SK-N-SH treated with all-trans-retinoic acid at 6 μM for 48 hours (cell line): ENCODE data around the gene BECN2.

Experiments used
- ATAC-seq: fragments of 200-7000 bp; cut with Tn5 transposase; 3 replicates; pipeline ENCODE4 v1.9.1; 2020; ENCODE audit warnings: mild to moderate bottlenecking, moderate library complexity
- ARNTL ChIP-seq: fragments of 450-650 bp; formaldehyde crosslinking; IDR thresholded peaks from 2 replicates; pipeline ENCODE4 v1.5.0; 2020; ENCODE audit warnings: low read depth, mild to moderate bottlenecking, moderate library complexity, borderline replicate concordance
- BACH2 ChIP-seq: fragments of 250-450 bp; sonication (Bioruptor Pico); IDR thresholded peaks from 2 replicates; pipeline ENCODE4 v1.9.0; 2021; ENCODE audit warnings: mild to moderate bottlenecking, borderline replicate concordance
- ESRRG ChIP-seq: fragments of 250-450 bp; sonication (Bioruptor Pico); IDR thresholded peaks from 2 replicates; pipeline ENCODE4 v1.6.1; 2021; ENCODE audit warnings: mild to moderate bottlenecking
- GLIS3 ChIP-seq: fragments of 250-450 bp; sonication (Bioruptor Pico); IDR thresholded peaks from 2 replicates; pipeline ENCODE4 v1.5.0; 2020; ENCODE audit warnings: mild to moderate bottlenecking, moderate library complexity
- ISL1 ChIP-seq: fragments of 250-450 bp; sonication (Bioruptor Pico); IDR thresholded peaks from 2 replicates; pipeline ENCODE4 v2.1.2; 2022; ENCODE audit warnings: mild to moderate bottlenecking, moderate library complexity
- OSR1 ChIP-seq: fragments of 250-450 bp; sonication (Bioruptor Pico); IDR thresholded peaks from 2 replicates; pipeline ENCODE4 v1.8.0; 2022; ENCODE audit warnings: moderate library complexity, mild to moderate bottlenecking, inconsistent platforms
- RARB ChIP-seq: fragments of 250-450 bp; sonication (Bioruptor Pico); IDR thresholded peaks from 2 replicates; pipeline ENCODE4 v1.8.0; 2021; ENCODE audit warnings: mild to moderate bottlenecking, moderate library complexity
- TCF4 ChIP-seq: fragments of 250-450 bp; sonication (Bioruptor Pico); IDR thresholded peaks from 2 replicates; pipeline ENCODE4 v1.8.0; 2021; ENCODE audit warnings: mild to moderate bottlenecking, moderate library complexity, borderline replicate concordance
- TOX ChIP-seq: fragments of 250-450 bp; sonication (Bioruptor Pico); IDR thresholded peaks from 2 replicates; pipeline ENCODE4 v1.8.0; 2021; ENCODE audit warnings: mild to moderate bottlenecking, moderate library complexity, borderline replicate concordance
- ZFP3 ChIP-seq: fragments of 250-450 bp; sonication (Bioruptor Pico); IDR thresholded peaks from 2 replicates; pipeline ENCODE4 v1.5.0; 2020; ENCODE audit warnings: mild to moderate bottlenecking, moderate library complexity
- ZNF565 ChIP-seq: fragments of 450-650 bp; formaldehyde crosslinking; conservative IDR thresholded peaks from 2 replicates; pipeline ENCODE4 v1.5.0; 2020; ENCODE audit warnings: low read depth, mild to moderate bottlenecking, moderate library complexity
- ZNF70 ChIP-seq: fragments of 450-650 bp; formaldehyde crosslinking; IDR thresholded peaks from 2 replicates; pipeline ENCODE4 v1.5.0; 2020; ENCODE audit warnings: mild to moderate bottlenecking, moderate library complexity
- ZNF8 ChIP-seq: fragments of 450-650 bp; formaldehyde crosslinking; IDR thresholded peaks from 2 replicates; pipeline ENCODE4 v1.5.0; 2020; ENCODE audit warnings: mild to moderate bottlenecking, moderate library complexity
- TF ChIP-seq, protein P1 (sequence below): fragments of 250-450 bp; sonication (Bioruptor Pico); IDR thresholded peaks from 2 replicates; pipeline ENCODE4 v1.5.0; 2020; ENCODE audit warnings: mild to moderate bottlenecking, moderate library complexity
- TF ChIP-seq, protein P2 (sequence below): fragments of 250-450 bp; sonication (Bioruptor Pico); IDR thresholded peaks from 2 replicates; pipeline ENCODE4 v1.8.0; 2021; ENCODE audit warnings: low read depth, mild to moderate bottlenecking, moderate library complexity, borderline replicate concordance
- TF ChIP-seq, protein P3 (sequence below): fragments of 250-450 bp; sonication (Bioruptor Pico); IDR thresholded peaks from 2 replicates; pipeline ENCODE4 v1.5.1; 2021; ENCODE audit warnings: mild to moderate bottlenecking, moderate library complexity

Gene BECN2

DNA sequence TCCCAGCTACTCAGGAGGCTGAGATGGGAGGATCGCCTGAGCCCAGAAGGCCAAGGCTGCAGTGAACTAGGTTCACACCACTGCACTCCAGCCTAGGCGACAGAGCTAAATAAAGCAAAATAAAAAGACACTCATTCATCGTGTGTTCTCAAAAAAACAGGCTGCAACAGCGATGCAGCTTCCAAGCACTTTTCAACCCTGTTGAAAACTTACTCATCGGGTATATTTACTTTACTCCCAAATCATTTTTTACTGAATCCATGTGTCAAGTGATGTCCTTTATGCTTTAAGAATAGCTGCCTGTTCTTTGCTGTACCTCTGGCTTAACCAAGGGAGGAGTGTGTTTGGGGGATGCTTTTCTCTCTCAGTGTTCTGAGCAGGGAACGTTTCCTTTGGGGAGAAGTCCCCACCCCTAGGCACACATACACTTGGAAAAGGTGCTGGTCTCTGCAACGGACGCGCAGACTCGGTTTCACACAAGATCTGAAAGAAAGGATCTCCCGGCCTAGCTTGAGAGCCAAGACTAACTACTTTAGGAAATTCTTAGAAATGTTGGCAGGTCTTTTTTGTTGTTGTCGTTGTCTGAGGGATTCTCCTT lies 39.9 kb downstream of the BECN2 start (continued):
- TF ChIP-seq ISL1 (CRISPR knock-in tag) (no peak), GLIS3 (CRISPR knock-in tag) (no peak), RARB (CRISPR knock-in tag) (no peak), ZNF70 (CRISPR knock-in tag) (no peak), TCF4 (CRISPR knock-in tag) (no peak), BACH2 (CRISPR knock-in tag) (no peak)
- TF ChIP-seq, protein P1, sequence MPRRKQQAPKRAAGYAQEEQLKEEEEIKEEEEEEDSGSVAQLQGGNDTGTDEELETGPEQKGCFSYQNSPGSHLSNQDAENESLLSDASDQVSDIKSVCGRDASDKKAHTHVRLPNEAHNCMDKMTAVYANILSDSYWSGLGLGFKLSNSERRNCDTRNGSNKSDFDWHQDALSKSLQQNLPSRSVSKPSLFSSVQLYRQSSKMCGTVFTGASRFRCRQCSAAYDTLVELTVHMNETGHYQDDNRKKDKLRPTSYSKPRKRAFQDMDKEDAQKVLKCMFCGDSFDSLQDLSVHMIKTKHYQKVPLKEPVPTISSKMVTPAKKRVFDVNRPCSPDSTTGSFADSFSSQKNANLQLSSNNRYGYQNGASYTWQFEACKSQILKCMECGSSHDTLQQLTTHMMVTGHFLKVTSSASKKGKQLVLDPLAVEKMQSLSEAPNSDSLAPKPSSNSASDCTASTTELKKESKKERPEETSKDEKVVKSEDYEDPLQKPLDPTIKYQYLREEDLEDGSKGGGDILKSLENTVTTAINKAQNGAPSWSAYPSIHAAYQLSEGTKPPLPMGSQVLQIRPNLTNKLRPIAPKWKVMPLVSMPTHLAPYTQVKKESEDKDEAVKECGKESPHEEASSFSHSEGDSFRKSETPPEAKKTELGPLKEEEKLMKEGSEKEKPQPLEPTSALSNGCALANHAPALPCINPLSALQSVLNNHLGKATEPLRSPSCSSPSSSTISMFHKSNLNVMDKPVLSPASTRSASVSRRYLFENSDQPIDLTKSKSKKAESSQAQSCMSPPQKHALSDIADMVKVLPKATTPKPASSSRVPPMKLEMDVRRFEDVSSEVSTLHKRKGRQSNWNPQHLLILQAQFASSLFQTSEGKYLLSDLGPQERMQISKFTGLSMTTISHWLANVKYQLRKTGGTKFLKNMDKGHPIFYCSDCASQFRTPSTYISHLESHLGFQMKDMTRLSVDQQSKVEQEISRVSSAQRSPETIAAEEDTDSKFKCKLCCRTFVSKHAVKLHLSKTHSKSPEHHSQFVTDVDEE (CRISPR knock-in tag) = no peak
- TF ChIP-seq, all 23 proteins: peak for 0

DNA sequence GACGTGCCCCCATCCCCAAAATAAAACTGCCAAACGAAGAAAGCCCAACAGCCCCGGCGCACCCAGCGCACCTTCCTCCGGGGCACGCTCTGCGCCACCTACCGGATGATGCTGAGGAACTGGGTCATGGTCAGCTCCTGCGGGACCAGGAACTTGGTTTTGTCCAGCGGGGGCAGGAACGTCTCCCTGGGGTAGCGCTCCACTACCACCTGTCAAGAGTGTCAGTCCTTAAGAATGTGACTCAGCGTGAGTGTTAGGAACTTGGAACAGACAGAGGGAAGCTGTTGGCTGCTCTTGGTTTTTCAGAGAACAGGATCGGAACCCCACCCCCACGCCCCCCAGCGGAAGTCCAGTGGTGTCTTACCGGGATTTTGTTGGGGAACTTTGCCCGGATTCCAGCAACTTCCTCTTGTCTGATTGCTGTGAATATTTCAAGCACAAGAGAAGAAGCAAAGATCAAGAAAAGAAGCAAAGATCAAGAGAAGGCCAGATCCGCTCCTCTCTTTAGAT lies 40.9 kb downstream of the BECN2 start:
- peak; percentile 53 for ATAC-seq
- TF ChIP-seq ARNTL (CRISPR knock-in tag) (no peak), ZFP3 (CRISPR knock-in tag) (no peak), BACH2 (CRISPR knock-in tag) (no peak)
- TF ChIP-seq, protein P1 (CRISPR knock-in tag) = no peak

DNA sequence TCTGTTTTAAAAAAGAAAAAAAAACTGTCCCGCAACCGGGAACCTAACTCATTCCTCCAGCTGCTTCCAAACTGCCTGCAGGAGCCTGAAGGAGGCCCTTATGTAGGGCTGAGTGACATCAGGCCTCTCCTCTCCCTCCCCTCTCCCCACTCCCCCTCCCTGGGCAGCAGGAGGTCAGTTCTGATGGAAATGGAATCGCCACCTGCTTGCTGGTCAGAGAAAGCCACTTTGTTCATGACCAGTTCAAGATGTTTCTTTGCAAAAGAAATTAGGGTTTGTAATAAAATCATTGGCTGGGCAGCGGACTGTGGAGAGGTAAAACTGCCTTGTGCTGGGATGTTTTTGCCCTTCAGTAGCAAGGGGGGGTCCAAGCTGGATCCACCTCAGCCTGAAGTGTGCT lies 41.5 kb downstream of the BECN2 start, which contains the start of gene MAP1LC3C:
Gene MAP1LC3C (minus strand): TSS at position 73 of the 400 bp plus-strand sequence. CDS start 90 bp downstream, outside the sequence.
- peak; percentile 38 for ATAC-seq
- TF ChIP-seq BACH2 (CRISPR knock-in tag) (no peak), ESRRG (CRISPR knock-in tag) (no peak), ZNF70 (CRISPR knock-in tag) (no peak), RARB (CRISPR knock-in tag) (no peak), TOX (CRISPR knock-in tag) (no peak)

DNA sequence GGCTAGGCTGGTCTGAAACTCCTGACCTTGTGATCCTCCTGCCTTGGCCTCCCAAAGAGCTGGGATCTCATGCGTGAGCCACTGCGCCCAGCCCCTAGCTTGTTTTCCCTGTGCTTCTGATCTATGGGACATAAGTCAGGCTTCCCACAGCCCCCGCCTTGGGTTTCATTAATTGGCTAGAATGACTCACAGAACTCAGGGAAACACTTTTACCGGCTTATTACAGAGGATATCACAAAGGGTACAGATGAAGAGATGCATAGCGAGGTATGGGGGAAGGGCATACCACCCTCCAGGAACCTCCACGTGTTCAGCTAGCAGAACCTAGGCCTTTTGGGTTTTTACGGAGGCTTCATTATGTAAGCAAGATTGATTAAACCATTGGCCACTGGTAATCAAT lies 42.9 kb downstream of the BECN2 start:
- TF ChIP-seq, protein P2, sequence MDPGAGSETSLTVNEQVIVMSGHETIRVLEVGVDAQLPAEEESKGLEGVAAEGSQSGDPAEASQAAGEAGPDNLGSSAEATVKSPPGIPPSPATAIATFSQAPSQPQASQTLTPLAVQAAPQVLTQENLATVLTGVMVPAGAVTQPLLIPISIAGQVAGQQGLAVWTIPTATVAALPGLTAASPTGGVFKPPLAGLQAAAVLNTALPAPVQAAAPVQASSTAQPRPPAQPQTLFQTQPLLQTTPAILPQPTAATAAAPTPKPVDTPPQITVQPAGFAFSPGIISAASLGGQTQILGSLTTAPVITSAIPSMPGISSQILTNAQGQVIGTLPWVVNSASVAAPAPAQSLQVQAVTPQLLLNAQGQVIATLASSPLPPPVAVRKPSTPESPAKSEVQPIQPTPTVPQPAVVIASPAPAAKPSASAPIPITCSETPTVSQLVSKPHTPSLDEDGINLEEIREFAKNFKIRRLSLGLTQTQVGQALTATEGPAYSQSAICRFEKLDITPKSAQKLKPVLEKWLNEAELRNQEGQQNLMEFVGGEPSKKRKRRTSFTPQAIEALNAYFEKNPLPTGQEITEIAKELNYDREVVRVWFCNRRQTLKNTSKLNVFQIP (CRISPR knock-in tag) = no peak
- TF ChIP-seq GLIS3 (CRISPR knock-in tag) = no peak
- TF ChIP-seq, protein P3, sequence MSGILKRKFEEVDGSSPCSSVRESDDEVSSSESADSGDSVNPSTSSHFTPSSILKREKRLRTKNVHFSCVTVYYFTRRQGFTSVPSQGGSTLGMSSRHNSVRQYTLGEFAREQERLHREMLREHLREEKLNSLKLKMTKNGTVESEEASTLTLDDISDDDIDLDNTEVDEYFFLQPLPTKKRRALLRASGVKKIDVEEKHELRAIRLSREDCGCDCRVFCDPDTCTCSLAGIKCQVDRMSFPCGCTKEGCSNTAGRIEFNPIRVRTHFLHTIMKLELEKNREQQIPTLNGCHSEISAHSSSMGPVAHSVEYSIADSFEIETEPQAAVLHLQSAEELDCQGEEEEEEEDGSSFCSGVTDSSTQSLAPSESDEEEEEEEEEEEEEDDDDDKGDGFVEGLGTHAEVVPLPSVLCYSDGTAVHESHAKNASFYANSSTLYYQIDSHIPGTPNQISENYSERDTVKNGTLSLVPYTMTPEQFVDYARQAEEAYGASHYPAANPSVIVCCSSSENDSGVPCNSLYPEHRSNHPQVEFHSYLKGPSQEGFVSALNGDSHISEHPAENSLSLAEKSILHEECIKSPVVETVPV (CRISPR knock-in tag) = no peak
- TF ChIP-seq ESRRG (CRISPR knock-in tag) = no peak
- ATAC-seq = no peak

DNA sequence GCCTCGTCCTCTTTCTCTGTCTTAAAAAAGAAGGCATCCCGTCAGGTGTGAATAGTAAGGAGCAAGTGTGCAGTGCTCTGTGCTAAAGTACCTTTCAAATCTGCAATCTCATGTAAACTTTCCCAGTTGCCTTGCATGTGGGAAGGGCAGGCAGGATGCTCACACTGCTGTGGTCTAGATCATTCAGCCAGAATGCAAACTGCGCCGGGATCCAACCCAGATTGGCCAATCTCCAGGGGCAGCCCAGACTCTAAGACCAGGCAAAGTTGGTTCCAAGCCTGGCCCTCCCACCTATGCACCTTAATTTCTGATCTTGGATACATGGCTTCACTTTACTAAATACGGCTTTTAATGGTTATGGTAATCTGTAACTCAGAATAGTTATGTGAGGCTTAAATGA lies 44.5 kb downstream of the BECN2 start:
- ATAC-seq = no peak
- no peak for TF ChIP-seq ZNF8 (CRISPR knock-in tag)
- no peak for TF ChIP-seq ZNF565
- TF ChIP-seq BACH2 (CRISPR knock-in tag) = no peak
- TF ChIP-seq OSR1 (CRISPR knock-in tag) = no peak
- TF ChIP-seq, protein P1 (CRISPR knock-in tag) = no peak
- no peak for TF ChIP-seq ARNTL (CRISPR knock-in tag)
- TF ChIP-seq, protein P3 (CRISPR knock-in tag) = no peak
- no peak for TF ChIP-seq GLIS3 (CRISPR knock-in tag)
- TF ChIP-seq ZFP3 (CRISPR knock-in tag) = no peak
